ENCODE results near the gene GNGT2.

Gene GNGT2

DNA sequence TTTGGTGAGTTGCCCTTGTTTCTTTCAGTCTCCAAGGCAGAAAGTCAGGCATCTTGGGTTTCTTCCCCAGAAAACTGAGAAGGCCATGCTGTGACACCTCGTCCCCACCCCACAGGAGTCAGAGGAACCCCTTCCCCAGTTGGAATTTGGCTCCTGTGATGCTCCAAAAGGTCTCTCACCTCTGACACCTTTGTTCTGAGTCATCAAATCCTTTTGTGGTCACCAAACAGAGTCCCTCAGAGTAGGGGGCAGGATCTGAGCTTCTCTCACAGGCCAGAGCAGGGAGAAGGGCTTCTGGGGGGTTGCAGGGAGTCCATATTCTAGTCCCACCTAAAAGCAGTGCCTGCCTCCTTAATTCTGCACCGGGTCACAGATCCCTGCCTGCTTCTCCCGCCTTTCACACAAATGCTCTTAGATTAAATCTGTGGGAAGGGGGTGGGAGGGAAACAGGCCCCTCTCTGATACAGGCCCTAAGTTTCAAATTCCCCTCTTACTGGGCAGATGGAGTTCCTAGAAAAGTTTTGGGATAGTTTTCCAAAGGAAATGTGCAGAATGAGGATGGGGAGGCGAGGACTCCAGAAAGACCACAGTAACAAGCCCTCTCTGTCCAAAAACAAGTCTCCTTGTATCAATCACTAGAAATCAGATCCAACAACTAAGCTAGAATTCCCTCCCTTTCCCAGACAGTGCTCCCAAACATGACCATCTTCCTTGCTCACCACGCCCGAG lies 18.9 kb upstream of the GNGT2 start:
- no peak for DNase-seq (ENCODE audit: low read depth)

DNA sequence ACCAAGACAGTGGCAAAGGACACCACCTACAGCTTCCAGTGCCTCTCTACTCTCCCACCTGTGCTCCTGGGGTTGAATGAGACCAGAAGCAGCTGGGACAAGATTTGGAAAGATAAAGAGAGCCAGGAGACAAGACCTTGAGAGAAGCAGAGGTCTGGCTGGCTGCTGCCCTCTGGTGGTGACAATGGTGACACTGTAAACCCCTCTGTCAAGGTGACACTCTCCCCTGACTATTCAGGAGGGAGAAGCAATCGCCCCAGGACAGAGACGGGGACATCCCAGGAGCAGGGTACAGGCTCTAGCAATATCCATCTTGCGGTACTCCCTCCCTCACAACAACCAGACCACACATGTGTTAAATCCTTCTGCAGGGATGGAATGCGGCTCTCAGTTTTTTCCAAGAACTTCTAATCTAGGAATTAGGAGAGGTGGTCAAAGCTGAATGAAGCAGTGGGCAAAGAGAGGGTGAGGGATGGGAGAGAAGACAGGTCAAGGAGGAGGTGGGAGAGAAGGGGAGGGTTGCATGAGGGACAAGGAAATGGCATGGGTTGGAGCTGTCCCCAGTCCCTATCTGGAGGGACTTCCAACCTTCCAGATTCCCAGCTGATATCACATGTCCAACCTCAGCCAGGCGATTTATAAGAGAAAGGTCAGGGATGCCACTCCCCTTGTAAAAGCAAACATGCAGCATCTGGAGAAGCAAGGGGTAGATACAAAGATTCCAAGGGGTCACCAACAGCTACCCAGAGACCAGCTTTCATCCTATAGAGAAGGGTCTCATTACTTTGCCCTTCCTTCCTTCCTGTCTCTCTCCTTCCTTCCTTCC lies 17.3 kb upstream of the GNGT2 start:
- no peak for DNase-seq (ENCODE audit: low read depth)

DNA sequence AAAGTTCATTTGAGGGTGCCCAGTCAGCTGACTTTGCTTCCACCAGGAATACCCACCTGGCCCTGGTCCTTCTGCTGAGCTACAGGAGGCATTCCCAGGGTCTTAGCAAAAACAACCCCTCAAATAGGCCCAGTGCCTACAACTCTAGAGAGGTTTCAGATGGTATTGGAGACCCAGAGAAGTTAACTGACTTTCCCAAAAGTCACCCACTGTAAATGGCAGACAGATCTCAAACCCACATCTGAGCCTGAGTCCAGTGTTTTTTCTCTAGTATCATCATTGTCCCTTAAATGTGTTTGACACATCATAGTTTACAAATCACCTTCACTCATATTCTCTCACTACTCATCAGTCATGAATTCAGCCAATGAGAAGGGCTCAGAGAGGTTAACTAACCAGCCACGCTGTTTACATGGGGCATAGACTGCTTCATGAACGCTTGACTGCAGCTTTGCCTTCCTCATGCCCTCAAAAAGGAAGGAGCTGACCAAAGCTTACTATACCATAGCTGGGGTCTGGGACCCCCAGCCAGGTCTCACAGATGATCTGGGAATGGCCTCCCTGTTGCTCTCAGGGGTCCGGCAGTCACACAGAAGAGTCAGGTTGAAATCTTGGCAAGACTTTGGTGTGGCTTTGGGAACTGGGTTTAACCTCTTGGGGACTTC lies 16.5 kb upstream of the GNGT2 start:
- no peak for DNase-seq (ENCODE audit: low read depth)

DNA sequence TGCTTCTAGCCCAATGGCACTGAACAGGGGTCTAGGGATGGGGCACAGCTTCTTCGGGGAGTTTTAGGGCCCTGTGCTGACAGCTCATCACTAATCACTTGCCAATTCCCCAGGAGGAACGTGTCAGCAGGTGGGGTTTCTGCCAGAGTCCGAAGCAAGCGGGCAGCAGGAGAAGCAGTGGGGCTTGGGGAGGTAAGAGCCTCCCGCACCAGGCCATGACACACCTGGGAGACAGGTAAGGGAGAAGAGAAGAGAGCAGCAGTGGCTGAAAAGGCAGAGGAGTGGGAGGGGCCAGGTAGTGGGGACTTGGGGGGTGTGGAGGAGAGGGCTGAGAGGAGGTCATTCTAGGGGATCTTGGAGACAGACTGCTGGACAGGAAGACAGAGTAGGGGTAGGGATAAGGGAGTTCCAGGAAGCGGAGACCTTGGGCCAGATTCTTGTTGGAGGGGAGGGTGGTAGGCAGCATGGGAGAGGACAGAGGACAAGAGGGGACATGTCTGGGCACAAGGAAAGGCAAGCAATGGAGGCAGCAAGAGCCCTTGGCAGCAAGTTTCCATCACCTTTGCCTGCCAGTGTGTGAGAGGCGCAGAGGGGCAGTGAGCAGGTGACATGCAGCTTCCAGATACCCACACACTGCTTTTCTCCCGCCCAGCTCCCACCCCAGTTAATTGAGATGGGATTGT lies 15.3 kb upstream of the GNGT2 start:
- DNase-seq (ENCODE audit: low read depth) = no peak

DNA sequence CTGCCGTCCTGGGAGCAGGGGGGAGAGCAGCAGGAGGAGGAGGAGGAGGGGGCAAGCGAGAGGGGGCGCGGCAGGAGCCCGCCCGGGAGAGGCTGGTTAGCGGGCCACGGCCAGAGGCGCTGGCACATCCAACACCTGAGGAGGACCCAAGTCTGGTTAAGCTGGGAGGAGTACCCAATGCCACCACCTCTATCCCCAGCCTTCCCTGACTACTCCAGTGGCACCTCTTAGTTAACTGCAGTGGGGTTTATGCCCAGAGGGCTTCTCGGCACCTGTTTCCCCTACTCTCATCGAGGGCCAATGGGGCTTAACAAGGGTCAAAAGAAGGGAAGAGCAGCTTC lies 14.6 kb upstream of the GNGT2 start:
- no peak for DNase-seq (ENCODE audit: low read depth)

DNA sequence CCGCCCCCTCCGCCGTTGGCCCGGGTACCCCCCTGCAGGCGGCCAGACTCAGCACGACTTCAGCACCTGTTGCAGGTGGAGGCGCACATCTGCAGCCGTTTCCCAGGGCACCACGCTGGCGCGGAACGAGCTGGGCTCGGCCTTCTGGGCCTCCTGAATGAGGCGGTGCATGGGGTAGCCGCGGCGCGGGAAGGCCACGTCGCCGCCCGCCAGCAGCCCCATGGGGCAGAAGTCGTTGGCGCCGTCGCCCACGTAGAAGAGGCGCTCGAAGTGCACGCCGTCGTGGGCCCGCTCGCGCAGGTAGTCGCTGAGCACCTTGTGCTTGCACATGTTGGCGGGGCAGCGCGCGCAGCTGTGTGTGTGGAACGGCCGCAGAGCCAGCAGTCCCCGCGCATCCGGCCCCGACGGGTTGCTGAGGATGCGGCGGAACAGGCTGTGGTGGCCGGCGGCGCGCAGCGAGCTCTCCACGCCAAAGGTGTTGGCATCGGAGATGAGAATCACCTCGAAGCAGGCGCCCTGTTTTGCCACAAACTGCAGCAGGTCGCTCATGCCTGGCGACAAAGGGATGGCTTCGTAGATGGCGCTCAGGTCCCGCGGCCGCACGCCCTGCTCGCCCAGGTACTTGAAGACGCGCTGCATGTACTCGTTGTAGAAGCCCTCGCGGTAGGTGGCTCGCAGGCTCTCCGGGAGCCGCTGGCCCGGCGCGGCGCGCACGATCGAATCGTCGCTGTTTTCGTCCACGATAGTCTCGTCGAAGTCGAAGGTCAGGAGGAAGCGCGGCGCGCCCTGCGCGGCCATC lies 14.0 kb upstream of the GNGT2 start:
- no peak for DNase-seq (ENCODE audit: low read depth)

DNA sequence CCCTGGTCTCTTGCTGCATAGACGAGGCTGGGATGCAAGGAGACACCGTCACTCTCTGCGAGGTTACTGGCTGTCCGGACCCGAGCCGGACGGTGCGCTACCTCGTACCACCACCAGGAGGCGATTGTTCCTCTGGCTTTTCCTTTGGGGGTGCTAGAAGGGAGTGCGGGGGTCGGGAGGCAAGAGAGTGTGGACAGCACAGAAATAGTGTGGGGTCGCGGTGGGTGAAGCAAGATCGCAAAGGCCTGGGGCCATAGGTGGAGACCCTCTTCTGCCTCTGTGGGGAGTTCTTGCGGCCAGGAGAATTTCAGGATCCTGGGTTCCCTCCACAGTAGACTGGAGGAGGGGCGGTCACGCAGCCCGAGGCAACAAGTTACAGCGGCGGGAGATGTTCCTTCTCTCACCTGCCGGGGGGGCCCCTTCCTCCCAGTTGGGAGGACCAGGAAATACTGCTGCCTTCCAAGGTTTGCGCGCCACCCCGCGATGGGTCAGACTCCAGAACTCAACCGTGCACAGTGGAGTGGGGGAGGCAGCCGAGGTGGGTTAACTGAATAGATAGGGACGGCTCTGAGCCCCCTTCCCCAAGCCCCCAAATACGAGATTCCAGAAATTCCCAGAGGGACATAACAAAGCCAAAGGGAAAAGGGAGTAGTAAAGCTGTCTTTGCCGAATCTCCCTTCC lies 13.3 kb upstream of the GNGT2 start:
- no peak for DNase-seq (ENCODE audit: low read depth)

DNA sequence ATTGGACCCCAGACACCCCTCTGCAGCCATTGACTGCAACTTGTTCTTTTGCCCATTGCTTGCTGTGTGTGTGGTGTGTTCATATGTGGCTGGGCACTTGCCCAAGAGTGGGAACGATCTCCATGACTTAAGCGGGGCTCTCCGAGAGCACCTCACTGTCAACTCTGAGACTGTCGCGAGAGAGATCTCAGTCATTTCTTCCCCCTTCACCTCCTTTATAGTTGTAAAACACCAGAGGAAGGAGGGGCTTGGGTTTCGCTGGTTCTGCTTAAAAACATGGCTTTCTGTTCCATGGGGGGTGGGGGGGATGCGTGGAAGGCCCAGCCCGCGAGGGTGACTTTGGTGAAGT lies 12.8 kb upstream of the GNGT2 start:
- DNase-seq (ENCODE audit: low read depth) = no peak

DNA sequence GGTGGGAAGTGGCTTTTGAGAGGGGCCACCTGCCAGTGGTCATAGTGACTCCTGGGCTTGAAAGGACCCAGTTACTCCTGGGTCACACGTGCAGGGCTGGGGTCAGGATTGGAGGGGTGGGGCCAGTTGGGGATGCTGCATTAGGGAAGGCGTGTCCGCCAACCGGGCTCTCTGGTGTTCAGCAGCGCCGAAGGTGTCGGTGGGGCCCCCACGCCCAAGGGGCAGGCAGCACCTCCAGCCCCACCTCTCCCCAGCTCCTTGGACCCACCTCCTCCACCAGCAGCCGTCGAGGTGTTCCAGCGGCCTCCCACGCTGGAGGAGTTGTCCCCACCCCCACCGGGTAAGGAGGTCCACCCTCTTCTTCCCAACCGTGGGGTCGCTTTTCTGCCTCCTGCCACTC lies 9.6 kb upstream of the GNGT2 start:
- DNase-seq (ENCODE audit: low read depth) = no peak

DNA sequence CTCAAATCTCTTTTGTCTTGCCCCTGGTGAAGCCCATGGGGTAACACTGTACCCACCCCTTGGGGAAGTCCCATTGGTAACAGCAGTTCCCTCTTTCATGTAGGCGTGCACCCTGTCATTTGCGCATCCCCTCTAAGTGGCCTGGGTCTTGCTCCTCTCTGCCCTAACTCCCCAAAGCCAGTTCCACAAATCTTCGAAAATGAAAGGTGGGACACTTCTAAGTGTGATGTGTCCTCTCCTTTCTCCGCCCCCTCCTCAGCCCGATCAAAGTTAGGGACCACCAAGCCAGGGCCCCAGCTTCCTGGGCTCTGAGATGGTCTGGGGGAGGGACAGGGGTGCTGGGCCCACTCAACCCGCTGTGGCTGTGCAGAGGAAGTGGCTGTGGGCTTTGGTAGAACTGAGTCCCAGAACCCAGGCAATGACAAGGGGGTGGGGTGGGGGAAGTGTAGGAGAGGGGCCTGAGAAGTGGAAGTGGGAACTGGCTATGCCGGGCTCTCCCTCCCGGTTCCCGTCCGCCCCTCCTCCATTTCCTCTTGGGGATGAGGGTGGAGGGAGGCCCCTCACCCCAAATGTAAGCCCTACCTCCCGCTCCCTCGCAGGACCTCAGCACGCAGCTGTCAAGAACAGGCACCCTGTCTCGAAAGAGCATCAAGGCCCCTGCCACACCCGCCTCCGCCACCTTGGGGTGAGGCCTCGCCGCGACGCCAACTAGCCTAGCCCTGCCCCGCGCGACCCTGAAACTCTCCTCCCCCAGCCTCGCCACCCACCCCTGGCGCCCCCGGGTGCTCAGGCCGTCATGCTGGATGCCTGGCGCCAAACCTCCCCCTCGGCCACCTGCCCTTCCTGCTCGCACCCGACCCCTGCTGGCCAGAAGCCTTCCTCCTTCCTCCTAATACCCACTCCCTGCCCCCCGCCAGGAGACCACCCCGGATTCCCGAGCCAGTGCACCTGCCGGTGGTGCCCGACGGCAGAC lies 8.9 kb upstream of the GNGT2 start:
- no peak for DNase-seq (ENCODE audit: low read depth)

DNA sequence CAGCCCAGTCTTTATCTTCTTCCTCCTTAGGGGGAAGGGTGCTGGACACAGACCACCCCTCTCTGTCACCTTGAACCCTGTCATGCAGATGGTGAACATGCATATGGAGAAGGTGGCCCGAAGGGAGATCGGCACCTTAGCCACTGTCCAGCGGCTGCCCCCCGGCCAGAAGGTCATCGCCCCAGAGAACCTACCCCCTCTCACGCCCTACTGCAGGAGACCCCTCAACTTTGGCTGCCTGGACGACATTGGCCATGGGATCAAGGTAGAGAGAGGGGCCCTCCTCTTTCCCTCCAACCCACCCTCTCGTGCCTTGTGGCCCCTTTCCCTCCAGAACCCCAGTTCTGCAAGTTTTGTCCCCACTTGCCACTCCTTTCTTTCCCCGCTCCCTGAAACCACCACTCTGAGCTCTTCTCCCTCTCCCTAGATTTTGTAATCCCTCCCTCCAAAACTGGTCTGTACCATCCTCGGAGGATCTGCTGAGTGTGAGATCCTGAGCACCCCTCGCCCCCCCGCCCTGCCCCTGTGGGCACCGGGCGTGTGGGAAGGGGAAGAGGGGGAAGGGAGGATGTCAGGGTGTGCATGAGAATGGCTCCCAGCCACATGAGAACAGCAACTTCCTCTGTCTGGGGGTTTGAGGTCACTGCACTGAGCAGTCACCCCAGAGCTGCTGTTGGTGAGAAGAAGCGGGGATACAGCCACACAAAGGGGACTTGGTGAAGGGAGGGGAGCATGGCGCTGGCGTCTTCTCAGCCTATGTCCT lies 7.5 kb upstream of the GNGT2 start:
- no peak for DNase-seq (ENCODE audit: low read depth)

DNA sequence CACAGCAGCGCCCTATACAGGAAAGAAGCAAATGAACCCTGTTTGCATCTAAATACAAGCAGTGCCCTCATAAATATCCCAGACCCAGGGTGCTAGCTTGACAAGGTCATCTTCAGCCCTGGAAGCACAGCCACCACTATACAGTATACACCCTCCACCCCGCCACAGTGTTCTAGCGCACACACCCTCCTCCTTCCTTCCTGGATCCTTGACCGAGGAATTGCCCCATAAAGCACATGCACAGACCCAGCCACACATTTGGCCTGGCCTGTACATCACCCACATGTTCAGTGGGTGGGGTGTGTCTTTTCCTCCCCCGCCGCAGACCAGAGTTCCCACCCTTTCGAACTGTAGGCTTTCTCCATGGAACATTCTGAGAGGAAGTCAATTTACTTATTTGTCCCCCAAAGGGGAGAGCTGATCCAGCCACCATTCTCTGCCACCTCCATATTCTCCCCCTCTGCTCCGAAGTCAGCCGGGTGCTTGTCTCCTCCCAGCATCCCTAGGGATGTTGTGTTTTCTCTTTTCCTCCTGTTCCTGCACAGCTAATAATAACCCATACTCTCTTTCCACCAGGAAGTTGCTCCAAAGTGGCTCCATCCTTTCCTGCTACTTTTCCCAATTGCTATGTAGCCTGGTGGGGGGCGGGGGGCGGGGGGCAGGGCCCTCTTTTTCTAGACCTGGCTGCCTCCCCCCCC lies 6.7 kb upstream of the GNGT2 start:
- DNase-seq (ENCODE audit: low read depth) = no peak

DNA sequence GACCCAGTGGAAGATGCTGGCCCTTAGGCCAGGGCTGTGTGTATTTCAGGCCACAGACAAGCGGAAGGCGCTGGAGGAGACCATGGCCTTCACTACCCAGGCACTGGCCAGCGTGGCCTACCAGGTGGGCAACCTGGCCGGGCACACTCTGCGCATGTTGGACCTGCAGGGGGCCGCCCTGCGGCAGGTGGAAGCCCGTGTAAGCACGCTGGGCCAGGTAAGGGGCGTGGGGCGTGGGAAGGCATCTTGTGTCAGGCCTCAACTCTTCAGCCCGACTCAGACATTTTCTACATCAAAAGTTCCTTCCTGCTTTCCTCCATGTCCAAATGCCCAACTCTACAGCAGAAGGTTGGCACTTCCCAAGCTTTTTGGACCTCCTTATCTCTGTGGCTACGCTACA lies 6.1 kb upstream of the GNGT2 start:
- DNase-seq (ENCODE audit: low read depth) = no peak

DNA sequence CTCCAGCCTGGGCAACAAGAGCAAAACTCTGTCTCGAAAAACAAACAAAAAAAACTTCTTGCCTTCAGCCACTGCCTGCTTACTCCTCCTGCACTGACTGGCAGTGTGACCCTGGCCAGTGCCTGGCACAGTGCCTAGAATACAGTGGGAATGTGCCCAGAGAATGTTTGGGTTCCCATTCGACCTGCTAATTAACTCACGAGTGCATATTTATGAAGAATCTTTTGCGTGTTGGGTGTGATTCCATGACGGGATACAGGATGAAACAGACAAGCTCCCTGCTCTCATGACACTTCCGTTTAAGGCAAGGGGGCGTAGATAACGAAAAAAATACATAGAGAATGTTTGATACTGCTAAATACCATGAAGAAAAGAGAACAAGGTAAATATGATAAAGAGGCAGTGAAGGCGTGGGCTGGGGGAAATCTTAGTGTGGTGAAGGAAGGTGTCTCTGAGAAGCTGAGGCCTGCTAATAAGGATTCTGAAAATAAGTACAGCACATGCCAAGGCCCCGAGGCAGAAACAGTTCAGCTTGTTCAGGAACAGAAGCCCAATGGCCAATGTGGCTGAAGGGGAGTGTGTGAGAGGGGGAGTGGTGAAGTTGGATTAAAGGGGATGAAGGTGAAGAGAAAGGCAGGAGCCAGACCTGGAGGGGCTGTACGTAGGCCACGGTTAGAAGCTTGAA lies 4.4 kb upstream of the GNGT2 start:
- DNase-seq (ENCODE audit: low read depth) = no peak

DNA sequence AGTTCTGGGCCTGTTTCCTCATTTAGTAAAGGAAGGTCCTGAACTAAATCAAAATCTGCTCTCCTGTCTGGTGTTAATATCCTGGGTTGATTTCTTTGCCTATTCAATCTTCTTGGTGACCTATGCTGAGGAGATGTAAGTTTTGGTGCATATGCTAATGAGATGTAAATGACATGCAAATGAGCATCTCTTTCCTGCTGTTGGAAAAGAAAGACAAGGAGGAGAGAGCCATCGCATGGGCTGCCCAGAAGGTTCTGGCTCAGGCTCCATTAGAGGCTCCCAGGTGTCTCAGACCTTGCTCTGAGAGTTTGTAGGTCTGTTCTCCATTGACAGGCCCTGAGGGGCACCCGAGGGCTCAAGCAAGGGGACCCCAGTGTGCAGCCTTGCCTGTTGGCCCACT lies 3.5 kb upstream of the GNGT2 start:
- DNase-seq (ENCODE audit: low read depth) = no peak

DNA sequence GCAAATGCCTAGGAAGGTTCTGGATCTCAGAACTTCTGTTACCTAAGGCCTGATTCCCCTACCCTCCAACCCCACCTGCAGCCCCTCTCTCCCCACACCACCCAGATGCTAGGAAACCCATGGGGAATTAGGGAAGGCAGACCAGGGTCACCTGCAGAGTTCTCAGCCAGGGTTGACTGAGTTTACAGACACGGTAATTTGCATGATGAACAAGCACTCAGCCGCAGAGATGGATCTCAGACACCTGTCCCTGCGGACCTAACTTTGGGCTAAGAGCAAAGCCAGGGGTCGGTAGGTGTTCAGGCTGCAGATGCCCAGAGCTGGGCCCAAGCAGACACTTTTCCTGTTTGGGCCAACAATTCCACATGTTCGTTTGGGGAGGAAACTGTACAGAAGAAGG lies 3.0 kb upstream of the GNGT2 start:
- no peak for DNase-seq (ENCODE audit: low read depth)

DNA sequence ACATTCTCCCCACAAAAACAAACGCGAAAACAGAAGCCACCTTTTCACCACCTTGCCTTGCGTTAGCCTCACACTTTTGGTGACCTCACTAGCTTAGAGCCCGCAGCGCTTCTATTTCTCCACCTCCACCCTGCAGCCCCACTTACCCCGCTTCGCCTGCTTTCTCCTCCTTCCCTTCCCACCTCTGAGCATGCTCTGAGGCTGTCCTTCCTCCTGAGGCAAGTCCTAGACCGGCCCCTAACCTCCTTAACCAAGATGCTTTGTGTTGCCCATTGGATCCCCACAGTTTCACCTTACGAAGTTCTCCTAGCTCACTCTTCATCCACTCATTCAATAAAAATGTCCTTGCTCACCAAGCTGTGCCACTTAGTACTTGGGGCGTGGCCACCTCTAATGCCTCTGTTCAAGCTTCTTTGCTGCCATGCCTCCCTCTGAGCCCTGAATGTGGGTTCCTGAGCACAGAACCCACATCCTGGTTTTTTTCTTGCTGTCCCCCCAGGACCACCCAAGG lies 1.3 kb downstream of the GNGT2 start:
- no peak for DNase-seq (ENCODE audit: low read depth)

DNA sequence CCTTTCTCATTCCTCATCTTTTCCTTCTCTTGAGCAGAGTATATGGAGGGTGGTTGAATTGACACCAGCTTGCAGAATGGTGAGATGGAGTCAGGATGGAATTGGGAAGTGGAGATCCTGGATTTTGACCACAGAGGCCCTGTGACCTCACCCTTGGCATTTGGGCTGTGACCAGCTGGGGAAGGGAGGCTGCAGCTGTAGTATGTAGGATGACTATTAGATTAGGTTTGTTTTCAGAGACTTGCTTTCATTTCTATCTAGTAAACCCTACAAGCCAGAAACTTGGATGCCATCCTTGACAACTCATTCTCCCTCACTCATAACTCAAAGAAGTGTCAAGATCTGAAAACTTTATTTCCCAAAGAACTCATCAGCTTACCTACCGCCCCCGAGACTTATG lies 5.9 kb downstream of the GNGT2 start:
- DNase-seq (ENCODE audit: low read depth) = no peak
